ENCODE measurements around the gene PDLIM5.

PDLIM5 gene

DNA sequence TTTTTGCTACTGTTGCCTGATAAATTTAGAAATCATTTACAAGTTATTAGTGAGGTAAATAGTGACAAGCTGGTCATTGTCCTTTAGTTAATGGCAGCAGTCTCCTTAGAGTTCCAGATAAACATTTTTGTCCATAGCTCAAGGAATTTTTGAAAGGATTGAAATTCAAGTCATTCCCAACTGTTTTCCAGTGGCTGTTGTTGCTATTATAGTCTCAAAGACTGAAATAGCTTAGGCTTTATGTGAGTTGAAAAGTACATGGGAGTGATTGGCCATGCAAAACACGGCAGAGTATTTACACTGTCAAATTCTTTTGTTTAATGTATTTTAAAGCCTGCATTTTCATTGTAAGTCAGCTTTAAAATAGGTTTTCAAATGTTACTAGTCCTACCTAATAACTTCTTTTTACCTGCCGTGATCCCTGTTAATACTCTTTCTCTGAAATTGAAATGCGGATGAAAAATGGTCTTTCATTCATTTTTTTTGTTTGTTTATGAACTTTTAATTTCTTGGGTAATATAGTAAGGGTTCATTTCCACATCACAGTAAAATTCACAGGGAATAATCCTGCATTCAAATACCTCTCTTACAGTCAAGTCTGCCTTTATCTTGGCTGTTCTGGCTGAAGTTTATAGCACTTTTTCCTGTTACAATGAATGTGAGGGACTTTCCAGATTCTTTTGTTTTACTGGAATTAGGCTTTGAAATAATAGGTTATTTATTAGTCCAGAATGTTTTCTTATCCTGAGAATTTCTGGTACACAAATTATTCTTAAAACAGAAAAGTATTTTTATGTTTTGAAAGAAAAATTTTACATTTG lies 85.1 kb downstream of the PDLIM5 start:
- no peak for TF ChIP-seq SIN3A (IDR thresholded peaks at IDR 0.05; ENCODE audit: borderline replicate concordance, insufficient read depth, low read length)
- no peak for TF ChIP-seq FOXP2 (optimal IDR thresholded peaks at IDR 0.05; ENCODE audit: borderline replicate concordance, extremely low read depth, extremely low read length, insufficient read depth)
- TF ChIP-seq, protein P1, sequence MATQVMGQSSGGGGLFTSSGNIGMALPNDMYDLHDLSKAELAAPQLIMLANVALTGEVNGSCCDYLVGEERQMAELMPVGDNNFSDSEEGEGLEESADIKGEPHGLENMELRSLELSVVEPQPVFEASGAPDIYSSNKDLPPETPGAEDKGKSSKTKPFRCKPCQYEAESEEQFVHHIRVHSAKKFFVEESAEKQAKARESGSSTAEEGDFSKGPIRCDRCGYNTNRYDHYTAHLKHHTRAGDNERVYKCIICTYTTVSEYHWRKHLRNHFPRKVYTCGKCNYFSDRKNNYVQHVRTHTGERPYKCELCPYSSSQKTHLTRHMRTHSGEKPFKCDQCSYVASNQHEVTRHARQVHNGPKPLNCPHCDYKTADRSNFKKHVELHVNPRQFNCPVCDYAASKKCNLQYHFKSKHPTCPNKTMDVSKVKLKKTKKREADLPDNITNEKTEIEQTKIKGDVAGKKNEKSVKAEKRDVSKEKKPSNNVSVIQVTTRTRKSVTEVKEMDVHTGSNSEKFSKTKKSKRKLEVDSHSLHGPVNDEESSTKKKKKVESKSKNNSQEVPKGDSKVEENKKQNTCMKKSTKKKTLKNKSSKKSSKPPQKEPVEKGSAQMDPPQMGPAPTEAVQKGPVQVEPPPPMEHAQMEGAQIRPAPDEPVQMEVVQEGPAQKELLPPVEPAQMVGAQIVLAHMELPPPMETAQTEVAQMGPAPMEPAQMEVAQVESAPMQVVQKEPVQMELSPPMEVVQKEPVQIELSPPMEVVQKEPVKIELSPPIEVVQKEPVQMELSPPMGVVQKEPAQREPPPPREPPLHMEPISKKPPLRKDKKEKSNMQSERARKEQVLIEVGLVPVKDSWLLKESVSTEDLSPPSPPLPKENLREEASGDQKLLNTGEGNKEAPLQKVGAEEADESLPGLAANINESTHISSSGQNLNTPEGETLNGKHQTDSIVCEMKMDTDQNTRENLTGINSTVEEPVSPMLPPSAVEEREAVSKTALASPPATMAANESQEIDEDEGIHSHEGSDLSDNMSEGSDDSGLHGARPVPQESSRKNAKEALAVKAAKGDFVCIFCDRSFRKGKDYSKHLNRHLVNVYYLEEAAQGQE (IDR thresholded peaks at IDR 0.05; ENCODE audit: insufficient read depth in 1 of 2, low read depth in 2 of 2, low read length in 2 of 2) = no peak
- no peak for TF ChIP-seq POLR2AphosphoS5 (IDR thresholded peaks at IDR 0.05; ENCODE audit: low read depth, low read length)
- no peak for TF ChIP-seq TAF1 (IDR thresholded peaks at IDR 0.05; ENCODE audit: borderline replicate concordance, insufficient read depth, low read length)

DNA sequence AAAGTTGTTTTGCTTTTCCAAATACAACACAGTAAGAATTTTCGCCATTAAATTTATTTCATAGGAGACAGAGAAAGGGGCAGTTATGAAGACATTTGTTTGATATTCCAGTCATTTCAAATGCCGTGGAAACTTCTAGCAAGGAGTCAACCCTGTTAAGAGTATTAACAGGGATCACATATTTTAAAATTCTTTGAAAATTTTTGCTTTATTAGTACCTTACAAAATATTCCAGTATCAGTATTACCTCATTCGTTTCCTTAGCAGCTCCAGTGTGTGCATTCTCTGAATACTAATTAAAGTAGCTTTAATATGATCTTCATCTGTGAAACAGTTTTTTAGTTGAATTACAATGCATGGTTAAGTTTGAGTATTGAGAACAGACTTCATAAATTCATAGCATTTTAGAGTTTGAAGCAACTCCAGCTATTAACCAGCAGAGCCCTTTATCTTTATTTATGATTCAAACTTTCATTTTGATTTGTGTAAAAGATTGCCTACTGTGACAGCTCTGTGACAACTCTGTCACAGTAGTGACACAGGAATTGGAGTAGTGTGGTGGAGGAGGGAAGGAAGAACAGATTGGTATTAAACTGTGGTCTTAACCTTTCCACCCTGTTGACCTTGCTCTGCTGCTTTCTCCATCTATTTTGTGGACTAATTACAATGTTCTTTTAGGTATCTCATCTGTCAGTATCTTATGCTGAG lies 86.3 kb downstream of the PDLIM5 start:
- TF ChIP-seq FOXP2 (optimal IDR thresholded peaks at IDR 0.05; ENCODE audit: borderline replicate concordance, extremely low read depth, extremely low read length, insufficient read depth) (no peak), POLR2AphosphoS5 (IDR thresholded peaks at IDR 0.05; ENCODE audit: low read depth, low read length) (no peak), TAF1 (IDR thresholded peaks at IDR 0.05; ENCODE audit: borderline replicate concordance, insufficient read depth, low read length) (no peak), SIN3A (IDR thresholded peaks at IDR 0.05; ENCODE audit: borderline replicate concordance, insufficient read depth, low read length) (no peak)
- TF ChIP-seq, protein P1 (IDR thresholded peaks at IDR 0.05; ENCODE audit: insufficient read depth in 1 of 2, low read depth in 2 of 2, low read length in 2 of 2) = no peak

DNA sequence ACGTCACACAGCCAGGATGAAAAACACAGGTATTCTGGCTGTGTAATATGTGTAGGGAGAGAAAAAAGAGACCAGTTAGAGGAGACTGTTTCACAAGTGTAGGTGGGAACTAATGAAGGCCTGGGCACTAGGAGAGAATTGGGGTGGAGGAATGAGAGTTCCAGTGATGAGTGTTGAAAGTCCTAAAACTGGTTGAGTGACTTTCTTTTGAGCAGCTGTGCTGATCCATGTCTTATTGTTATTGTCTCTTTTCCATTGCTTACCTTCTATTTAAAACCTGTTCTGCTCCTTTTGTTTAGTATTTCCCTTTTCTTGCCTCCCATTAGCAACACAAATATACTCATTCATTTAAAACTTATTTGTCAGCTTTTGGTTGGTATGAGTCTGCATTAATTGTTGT lies 88.7 kb downstream of the PDLIM5 start:
- no peak for TF ChIP-seq TAF1 (IDR thresholded peaks at IDR 0.05; ENCODE audit: borderline replicate concordance, insufficient read depth, low read length)
- no peak for TF ChIP-seq FOXP2 (optimal IDR thresholded peaks at IDR 0.05; ENCODE audit: borderline replicate concordance, extremely low read depth, extremely low read length, insufficient read depth)
- TF ChIP-seq, protein P1 (IDR thresholded peaks at IDR 0.05; ENCODE audit: insufficient read depth in 1 of 2, low read depth in 2 of 2, low read length in 2 of 2) = no peak
- no peak for TF ChIP-seq SIN3A (IDR thresholded peaks at IDR 0.05; ENCODE audit: borderline replicate concordance, insufficient read depth, low read length)
- TF ChIP-seq POLR2AphosphoS5 (IDR thresholded peaks at IDR 0.05; ENCODE audit: low read depth, low read length) = no peak

DNA sequence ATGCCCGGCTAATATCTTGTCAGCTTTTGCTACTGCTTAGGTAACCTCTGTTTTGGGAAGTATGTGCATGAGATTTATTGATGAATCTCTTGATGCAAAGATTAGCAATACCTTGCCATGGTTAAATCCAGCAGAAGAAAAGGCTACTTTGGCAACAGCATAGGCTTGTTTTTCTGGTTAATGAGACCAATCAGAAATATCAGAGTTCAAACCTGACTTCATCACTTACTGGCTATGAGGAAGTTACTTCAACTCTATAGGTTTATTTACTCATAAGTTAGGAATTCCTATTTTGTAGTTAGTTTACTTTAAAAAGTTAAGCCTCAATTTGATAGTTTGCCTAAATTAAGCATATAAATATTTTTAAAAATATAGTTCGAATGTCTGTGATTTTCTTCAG lies 93.1 kb downstream of the PDLIM5 start:
- TF ChIP-seq, protein P1 (IDR thresholded peaks at IDR 0.05; ENCODE audit: insufficient read depth in 1 of 2, low read depth in 2 of 2, low read length in 2 of 2) = no peak
- TF ChIP-seq TAF1 (IDR thresholded peaks at IDR 0.05; ENCODE audit: borderline replicate concordance, insufficient read depth, low read length) (no peak), POLR2AphosphoS5 (IDR thresholded peaks at IDR 0.05; ENCODE audit: low read depth, low read length) (no peak), SIN3A (IDR thresholded peaks at IDR 0.05; ENCODE audit: borderline replicate concordance, insufficient read depth, low read length) (no peak), FOXP2 (optimal IDR thresholded peaks at IDR 0.05; ENCODE audit: borderline replicate concordance, extremely low read depth, extremely low read length, insufficient read depth) (no peak)
